ENCODE data around the gene ZNF546. TPM values are rescaled to one million over a fixed set of nuclear protein-coding genes. Genes with fewer than 3 reads are reported as not detected.
"Not testable (repeated sequence)": the region's sequence is repeated elsewhere in the genome, so short reads cannot be mapped to it uniquely, and the experiment has no call there.

The ZNF546 gene
- total RNA-seq, 4 donors from 2014 or later, result 4.2 to 13.3 (median 9.0) TPM

DNA sequence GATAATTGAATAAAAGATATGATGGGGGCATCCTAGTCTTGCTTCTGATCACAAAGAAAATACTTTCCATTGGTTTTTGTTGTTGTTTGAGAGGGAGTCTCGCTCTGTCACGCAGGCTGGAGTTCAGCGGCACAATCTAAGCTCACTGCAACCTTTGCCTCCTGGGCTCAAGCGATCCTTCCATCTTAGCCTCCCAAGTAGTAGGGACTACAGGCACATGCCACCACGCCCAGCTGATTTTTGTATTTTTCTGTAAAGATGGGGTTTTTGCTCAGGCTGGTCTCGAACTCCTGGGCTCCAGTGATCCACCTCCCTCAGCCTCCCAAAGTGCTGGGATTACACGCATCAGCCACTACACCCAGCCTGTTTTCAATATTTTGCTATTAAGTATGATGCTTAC is 42.9 kb upstream of the ZNF546 start:
- Histone ChIP-seq H3K4me3 (no peak overlapping the region), H3K27me3 (no peaks in the 10 kb centered on the region), H3K4me1 (peaks cover 0 to 8% (median 0%) of the 10 kb centered on the region in 4 donors), H3K9me3 (no peaks in the 10 kb centered on the region), H3K36me3 (no peaks in the 10 kb centered on the region), H3K27ac (no peak overlapping the region)
- 84 to 93% methylated on average over 7 of the region's 7 CpGs for WGBS, 2 donors
- no peak for TF ChIP-seq EP300 (IDR thresholded peaks at IDR 0.05)
- TF ChIP-seq, protein P1, sequence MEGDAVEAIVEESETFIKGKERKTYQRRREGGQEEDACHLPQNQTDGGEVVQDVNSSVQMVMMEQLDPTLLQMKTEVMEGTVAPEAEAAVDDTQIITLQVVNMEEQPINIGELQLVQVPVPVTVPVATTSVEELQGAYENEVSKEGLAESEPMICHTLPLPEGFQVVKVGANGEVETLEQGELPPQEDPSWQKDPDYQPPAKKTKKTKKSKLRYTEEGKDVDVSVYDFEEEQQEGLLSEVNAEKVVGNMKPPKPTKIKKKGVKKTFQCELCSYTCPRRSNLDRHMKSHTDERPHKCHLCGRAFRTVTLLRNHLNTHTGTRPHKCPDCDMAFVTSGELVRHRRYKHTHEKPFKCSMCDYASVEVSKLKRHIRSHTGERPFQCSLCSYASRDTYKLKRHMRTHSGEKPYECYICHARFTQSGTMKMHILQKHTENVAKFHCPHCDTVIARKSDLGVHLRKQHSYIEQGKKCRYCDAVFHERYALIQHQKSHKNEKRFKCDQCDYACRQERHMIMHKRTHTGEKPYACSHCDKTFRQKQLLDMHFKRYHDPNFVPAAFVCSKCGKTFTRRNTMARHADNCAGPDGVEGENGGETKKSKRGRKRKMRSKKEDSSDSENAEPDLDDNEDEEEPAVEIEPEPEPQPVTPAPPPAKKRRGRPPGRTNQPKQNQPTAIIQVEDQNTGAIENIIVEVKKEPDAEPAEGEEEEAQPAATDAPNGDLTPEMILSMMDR (IDR thresholded peaks at IDR 0.05), result no peak
- TF ChIP-seq POLR2A (IDR thresholded peaks at IDR 0.05), result no peak
- no peak for DNase-seq (ENCODE audit: low spot score in 2 of 2)

DNA sequence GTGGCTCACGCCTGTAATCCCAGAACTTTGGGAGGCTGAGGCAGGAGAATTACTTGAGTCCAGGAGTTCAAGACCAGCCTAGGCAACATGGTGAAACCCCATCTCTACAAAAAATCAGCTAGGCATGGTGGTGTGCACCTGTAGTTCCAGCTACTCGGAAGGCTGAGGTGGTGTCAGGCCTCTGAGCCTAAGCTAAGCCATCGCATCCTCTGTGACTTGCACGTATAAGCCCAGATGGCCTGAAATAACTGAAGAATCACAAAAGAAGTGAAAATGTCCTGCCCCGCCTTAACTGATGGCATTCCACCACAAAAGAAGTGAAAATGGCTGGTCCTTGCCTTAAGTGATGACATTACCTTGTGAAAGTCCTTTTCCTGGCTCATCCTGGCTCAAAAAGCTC is 39.0 kb upstream of the ZNF546 start:
- not testable (repeated sequence) for H3K4me1 ChIP-seq; H3K36me3 ChIP-seq; H3K27ac ChIP-seq; H3K9me3 ChIP-seq; H3K27me3 ChIP-seq; DNase-seq (ENCODE audit: low spot score in 2 of 2); H3K4me3 ChIP-seq
- 89 to 91% methylated on average over 5 of the region's 5 CpGs for WGBS, 2 donors

DNA sequence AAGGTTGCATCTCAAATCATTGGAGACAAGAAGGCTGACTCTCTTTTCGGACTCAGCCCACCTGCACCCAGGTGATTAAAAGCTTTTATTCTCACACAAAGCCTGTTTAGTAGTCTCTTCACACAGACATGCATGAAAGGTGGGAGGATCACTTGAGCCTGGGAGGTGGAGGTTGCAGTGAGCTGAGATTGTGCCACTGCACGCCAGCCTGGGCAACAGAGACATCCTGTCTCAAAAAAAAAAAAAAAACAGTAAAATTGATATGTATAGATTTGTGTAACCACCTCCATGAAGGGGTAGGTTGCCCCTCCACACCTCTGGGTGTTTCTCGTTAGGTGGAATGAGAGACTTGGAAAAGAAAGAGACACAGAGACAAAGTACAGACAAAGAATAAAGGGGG is 37.9 kb upstream of the ZNF546 start:
- H3K9me3 ChIP-seq; H3K4me3 ChIP-seq; H3K27ac ChIP-seq; H3K4me1 ChIP-seq; H3K36me3 ChIP-seq; H3K27me3 ChIP-seq; DNase-seq (ENCODE audit: low spot score in 2 of 2): not testable (repeated sequence)
- WGBS, 2 donors, result 86 to 87% methylated on average over 3 of the region's 3 CpGs

DNA sequence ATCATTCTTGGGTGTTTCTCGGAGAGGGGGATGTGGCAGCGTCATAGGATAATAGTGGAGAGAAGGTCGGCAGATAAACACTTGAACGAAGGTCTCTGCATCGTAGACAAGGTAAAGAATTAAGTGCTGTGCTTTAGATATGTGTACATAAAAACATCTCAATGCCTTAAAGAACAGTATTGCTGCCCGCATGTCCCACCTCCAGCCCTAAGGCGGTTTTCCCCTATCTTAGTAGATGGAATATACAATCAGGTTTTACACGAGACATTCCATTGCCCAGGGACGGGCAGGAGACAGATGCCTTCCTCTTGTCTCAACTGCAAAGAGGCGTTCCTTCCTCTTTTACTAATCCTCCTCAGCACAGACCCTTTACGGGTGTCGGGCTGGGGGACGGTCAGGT is 37.5 kb upstream of the ZNF546 start:
- not testable (repeated sequence) for H3K27ac ChIP-seq; DNase-seq (ENCODE audit: low spot score in 2 of 2); H3K9me3 ChIP-seq; H3K4me3 ChIP-seq; H3K36me3 ChIP-seq; H3K27me3 ChIP-seq; H3K4me1 ChIP-seq
- WGBS, 2 donors, result 56 to 59% methylated on average over 13 of the region's 13 CpGs

DNA sequence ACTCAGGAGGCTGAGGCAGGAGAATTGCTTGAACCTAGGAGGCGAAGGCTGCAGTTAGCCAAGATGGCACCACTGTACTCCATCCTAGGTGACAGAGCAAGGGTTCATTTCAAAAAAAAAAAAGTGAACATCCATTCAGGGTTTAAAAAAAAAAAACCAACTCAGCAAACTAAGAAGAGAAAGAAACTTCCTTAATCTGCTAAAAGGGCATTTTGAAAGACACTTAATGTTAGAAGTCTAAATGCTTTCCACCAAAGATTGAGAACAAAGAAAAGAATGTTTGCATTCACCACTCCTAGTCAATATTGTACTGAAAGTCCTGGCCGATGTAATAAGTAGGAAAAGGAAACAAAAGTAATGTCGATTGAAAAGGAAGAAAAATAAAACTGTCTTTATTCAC is 33.0 kb upstream of the ZNF546 start:
- DNase-seq (ENCODE audit: low spot score in 2 of 2), result no peak
- no peaks in the 10 kb centered on the region for H3K9me3 ChIP-seq
- H3K27ac ChIP-seq, result no peak overlapping the region
- no peaks in the 10 kb centered on the region for H3K4me1 ChIP-seq
- no peak for TF ChIP-seq EP300 (IDR thresholded peaks at IDR 0.05)
- TF ChIP-seq, protein P1 (IDR thresholded peaks at IDR 0.05), result no peak
- TF ChIP-seq POLR2A (IDR thresholded peaks at IDR 0.05), result no peak
- WGBS, 2 donors, result 51 to 58% methylated on average over 3 of the region's 3 CpGs
- H3K27me3 ChIP-seq, result no peaks in the 10 kb centered on the region
- no peak overlapping the region for H3K4me3 ChIP-seq
- no peaks in the 10 kb centered on the region for H3K36me3 ChIP-seq

DNA sequence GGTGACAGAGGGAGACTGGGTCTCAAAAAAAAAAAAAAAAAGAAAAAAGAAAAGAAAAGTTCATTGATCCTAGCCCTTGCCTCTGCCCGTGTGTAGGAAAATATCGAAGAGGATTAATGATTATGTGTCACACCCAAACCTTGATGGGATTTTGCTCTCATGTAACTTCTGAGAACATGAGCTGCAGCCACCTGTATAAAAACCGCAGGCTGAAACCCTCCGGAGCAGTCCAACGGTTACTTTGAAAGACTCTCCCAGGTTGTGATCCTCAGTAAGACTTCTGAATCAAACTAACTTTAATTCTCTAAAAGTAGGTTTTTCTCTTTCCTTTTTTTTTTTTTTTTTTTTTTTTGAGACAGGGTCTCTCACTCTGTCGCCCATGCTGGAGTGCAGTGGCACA is 30.2 kb upstream of the ZNF546 start:
- H3K4me1 ChIP-seq, result peaks cover 1 to 15% (median 7%) of the 10 kb centered on the region in 4 donors
- H3K36me3 ChIP-seq, result no peaks in the 10 kb centered on the region
- no peak overlapping the region for H3K27ac ChIP-seq
- no peaks in the 10 kb centered on the region for H3K27me3 ChIP-seq
- no peak overlapping the region for H3K4me3 ChIP-seq
- H3K9me3 ChIP-seq, result no peaks in the 10 kb centered on the region
- 87 to 90% methylated on average over 6 of the region's 6 CpGs for WGBS, 2 donors
- DNase-seq (ENCODE audit: low spot score in 2 of 2), result no peak
- TF ChIP-seq EP300 (IDR thresholded peaks at IDR 0.05) (no peak), POLR2A (IDR thresholded peaks at IDR 0.05) (no peak)
- TF ChIP-seq, protein P1 (IDR thresholded peaks at IDR 0.05), result no peak

DNA sequence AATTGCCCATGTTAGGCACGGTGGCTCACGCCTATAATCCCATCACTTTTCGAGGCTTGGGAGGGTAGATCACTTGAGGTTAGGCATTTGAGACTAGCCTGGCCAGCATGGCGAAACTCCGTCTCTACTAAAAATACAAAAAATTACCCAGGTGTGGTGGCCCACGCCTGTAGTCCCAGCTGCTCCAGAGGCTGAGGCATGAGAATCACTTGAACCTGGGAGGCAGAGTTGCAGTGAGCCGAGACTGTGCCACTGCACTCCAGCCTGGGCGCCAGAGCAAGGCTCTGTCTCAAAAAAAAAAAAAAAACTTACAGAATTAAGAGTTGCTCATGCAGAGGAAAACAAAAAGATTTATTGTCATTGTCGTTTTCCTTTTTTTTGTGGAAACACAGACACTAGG is 29.3 kb upstream of the ZNF546 start:
- H3K27me3 ChIP-seq, result no peaks in the 10 kb centered on the region
- TF ChIP-seq POLR2A (IDR thresholded peaks at IDR 0.05) (no peak), EP300 (IDR thresholded peaks at IDR 0.05) (no peak)
- TF ChIP-seq, protein P1 (IDR thresholded peaks at IDR 0.05), result no peak
- H3K4me3 ChIP-seq, result no peak overlapping the region
- peaks cover 0 to 6% (median 0%) of the 10 kb centered on the region in 3 donors for H3K36me3 ChIP-seq
- DNase-seq (ENCODE audit: low spot score in 2 of 2), result no peak
- 82 to 87% methylated on average over 9 of the region's 9 CpGs for whole genome bisulfite sequencing, 2 donors
- H3K27ac ChIP-seq, result no peak overlapping the region
- H3K4me1 ChIP-seq, result peaks cover 4 to 24% (median 15%) of the 10 kb centered on the region in 4 donors
- H3K9me3 ChIP-seq, result no peaks in the 10 kb centered on the region

Measured in tibial nerve (tissue), 4 donors.